ENCODE measurements around the gene SORCS2. TPM values are rescaled to one million over a fixed set of nuclear protein-coding genes. Genes with fewer than 3 reads are reported as not detected.

Gene SORCS2
- total RNA-seq, 1 donor from 2014 or later: 1.7 TPM

DNA sequence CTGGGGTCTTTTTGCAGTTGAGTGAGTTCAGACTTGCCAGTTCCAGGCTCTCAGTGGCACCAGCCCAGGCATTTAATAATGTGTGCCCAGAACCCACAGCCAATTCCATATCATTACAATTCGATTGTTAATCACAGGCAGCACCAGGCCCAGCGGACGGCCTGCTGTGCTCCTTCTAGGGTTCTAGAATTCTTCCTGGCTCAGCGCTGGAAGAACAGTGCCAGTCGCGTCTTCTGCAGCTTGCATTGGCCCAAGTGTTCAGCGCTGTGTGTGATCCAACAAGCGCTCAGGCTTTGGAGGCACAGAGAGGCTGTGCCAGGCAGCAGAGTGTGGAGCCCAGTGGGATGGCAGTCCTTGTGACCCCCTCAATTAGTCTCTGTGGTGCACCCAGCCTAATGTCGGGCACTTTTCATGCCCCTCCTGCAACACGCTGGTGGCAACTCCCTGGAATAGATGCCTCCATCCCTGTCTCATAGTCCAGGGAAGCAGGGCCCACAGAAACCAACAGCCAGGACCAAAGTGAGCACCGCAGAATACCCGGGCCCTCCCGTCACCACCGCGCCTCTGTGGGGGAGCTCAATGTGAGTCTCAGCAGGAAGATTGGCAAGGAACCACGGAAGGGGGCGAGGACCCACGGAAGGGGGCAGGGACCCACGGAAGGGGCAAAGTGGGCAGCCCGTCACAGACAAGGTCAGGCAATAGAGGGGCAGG is 554.2 kb downstream of the SORCS2 start:
- DNase-seq (ENCODE audit: low spot score): no peak

DNA sequence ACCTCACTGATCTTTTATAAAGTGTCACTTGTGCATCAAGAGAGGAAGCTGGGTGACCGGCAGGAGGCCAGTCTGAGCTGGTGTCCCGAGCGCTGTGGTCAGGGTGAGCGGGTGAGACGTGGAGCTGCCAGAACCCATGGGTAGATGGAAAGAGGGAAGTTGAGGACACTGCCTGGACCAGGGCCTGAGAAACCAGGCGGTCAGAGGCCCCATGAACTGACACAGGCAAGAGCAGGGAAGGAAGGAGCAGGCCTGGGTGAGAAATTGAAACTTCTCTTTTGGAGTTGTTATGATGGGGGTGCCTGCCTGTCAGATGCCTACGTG is 554.7 kb downstream of the SORCS2 start:
- peak; percentile 35 for DNase-seq (ENCODE audit: low spot score)

DNA sequence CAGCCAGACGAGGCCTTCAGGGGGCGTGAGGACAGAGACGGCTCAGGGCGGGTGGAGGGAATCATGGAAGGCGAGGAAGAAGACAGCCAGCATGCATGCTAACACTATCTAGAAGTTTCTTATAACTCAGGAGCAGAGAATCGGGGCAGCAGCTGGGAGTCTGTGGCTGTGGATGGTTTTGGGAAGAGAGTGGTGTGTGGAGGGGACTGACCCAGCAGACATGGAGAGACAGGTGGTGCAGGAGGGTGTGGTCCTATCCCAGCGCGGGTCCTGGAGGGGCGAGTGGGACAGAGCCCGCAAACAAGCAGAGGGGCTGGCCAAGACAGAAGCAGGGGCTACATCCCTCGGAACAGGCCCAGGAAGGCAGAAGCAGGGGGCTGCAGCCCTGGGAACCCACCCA is 555.2 kb downstream of the SORCS2 start:
- DNase-seq (ENCODE audit: low spot score): no peak

DNA sequence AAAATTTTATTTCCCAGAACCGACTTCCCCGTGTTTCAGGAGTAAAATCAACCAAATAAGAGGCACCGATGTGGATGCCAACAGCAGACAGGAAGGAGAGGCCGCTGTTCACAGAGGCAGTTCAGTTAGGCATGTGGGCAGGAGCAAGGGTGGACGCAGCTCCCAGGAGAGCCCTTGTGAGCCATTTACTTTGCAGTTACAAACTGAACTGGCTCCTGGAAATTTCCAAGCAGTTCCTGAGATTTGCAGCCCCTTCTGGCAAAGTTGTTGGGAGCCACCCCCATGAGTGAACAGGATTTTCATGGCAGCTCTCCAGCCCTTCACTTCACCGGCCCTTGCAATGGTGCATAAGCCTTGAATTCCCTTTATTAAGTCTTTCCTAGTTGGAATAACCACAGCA is 558.2 kb downstream of the SORCS2 start:
- no peak for DNase-seq (ENCODE audit: low spot score)

GRCh38 chr4:7750972-7751371 is 558.6 kb downstream of the SORCS2 start:
- DNase-seq (ENCODE audit: low spot score): no peak

DNA sequence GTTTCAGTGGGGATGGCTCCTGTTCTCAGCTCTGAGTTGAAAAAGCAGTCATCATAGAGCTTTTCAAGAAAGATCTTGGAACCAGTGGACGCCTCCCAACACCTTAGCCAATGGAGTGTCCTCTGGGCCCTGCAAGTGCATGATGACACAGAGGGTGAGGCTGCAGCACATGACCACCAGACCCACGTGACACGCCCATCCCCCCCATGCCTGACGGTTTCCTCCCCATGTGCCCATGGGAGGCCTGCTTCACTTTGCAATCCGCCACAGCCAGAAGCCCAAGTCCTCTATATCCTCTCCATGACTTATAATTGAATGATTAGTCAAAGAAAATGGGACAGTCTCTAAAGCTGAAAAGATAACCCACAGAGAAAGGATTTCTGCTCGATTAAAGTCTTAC is 560.3 kb downstream of the SORCS2 start:
- DNase-seq (ENCODE audit: low spot score): no peak

DNA sequence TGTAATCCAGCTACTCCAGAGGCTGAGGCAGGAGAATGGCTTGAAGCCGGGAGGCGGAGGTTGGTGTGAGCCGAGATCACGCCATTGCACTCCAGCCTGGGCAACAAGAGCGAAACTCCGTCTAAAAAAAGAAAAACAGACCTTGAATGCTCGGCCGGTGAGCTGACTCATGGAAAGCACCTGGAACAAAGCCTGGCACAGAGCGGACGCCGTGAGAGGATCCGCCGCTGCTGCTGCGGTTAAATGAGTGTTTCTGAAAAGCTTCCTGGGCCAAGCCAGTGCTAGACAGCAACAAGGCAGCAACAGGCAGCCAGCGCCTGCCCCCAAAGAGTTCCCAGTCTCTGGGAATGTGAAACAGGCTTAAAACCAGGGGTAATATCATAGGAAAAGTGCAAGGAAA is 560.9 kb downstream of the SORCS2 start:
- no peak for DNase-seq (ENCODE audit: low spot score)

DNA sequence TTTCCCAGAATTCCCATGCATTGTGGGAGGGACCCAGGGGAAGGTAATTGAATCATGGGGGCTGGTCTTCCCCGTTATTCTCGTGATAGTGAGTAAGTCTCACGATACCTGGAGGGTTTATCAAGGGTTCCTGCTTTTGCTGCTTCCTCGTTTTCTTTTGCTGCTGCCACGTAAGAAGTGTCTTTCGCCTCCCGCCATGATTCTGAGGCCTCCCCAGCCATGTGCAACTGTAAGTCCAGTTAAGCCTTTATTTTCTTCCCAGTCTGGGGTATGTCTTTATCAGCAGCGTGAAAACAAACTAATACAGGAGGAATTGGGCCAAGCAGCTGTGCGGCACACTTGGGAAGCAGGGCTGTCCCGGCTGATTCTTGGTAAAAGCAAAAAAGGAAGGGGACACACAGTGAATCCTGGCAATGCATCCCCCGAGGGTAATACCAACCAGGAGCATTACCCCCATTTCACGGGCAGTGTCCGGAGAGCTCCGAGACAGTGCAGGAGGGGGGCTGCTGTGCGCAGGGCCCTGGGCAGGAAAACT is 561.7 kb downstream of the SORCS2 start:
- no peak for DNase-seq (ENCODE audit: low spot score)

- no peak for DNase-seq (ENCODE audit: low spot score)
These were observed 562.4 kb downstream of the SORCS2 start for GRCh38 chr4:7754565-7755262.

DNA sequence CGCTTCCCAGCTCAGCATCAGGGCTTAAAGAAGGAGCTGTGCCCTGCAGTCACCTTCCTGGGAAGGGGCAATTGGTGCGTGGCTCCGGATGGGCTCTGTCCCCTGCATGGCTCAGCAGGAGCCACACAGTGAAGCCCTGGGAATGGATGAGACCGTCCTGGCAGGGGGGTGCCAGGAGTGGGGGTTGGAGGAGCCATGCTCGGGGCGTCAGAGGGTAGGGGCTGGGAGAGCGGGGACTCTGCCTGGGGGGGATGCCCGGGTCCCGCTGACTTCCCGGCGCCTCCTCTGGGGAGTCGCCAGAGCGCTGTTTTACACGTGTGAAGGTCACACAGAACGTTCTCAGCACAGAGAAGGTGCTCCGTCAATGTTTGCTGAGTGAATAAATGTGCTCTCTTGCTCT is 563.2 kb downstream of the SORCS2 start:
- no peak for DNase-seq (ENCODE audit: low spot score)

DNA sequence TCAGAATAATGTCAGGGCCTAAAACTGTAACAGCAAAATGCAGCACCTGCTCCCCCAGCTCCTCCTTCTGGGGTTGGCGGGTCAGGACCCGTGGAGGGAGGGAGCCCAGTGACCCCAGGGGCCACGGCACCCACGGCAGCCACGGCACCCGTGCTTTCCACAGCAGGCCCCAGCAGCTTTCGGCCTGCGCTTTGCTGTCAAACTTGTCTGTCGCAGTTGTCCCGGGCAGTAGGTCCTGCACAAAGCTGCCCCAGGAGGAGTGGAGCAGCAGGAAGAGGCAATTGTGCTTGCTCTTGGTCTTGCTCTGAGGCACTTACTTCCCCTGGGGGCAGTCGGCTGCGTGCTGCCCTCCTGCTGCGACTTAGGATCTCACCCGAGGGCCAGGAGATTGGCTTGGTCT is 563.7 kb downstream of the SORCS2 start:
- no peak for DNase-seq (ENCODE audit: low spot score)

GRCh38 chr4:7756561-7757355 is 564.4 kb downstream of the SORCS2 start:
- no peak for DNase-seq (ENCODE audit: low spot score)

- DNase-seq (ENCODE audit: low spot score): no peak
These were observed 565.4 kb downstream of the SORCS2 start for GRCh38 chr4:7757501-7758471.

- DNase-seq (ENCODE audit: low spot score): no peak
These were observed 566.1 kb downstream of the SORCS2 start for GRCh38 chr4:7758476-7758875.

- no peak for DNase-seq (ENCODE audit: low spot score)
These were observed 566.9 kb downstream of the SORCS2 start for GRCh38 chr4:7759216-7759615.

DNA sequence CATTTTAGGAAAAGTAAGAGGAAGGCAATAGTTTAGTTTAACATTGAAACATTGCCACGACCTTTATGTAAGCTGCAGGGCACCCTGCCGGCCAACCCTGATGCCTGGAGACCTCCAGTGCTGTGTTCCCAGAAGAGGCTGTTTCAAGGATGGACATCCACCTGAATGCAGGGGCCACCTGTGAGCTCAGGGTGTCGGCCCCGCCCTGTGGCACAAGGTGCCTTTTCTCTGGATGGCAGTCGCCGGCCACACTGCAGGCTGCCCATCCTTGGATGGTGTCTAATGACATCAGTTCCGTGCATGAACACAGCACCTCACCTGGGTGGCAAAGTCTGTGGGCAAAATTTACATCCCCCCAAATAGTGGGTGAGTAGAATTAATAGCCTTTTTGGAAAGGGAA is 567.3 kb downstream of the SORCS2 start:
- DNase-seq (ENCODE audit: low spot score): no peak

DNA sequence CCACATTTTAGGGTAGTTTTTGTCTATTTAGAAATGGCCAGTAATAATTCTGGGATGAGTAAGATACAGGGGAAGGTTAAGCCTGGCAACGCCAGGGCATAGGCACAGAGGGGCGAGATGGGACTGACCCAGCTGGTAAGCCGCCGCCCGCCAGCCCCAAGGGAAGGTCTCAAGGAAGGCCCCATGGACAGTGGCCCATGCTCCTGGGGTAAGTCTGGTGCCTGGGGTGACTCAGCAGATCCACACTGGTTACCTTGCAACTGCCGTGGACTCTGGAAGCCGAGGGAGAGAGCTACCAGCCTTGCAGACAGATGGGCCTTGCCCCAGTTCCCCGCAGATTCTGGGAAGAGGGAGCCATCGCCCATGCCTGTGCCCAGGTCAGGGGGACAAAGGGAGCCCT is 567.9 kb downstream of the SORCS2 start:
- no peak for DNase-seq (ENCODE audit: low spot score)

DNA sequence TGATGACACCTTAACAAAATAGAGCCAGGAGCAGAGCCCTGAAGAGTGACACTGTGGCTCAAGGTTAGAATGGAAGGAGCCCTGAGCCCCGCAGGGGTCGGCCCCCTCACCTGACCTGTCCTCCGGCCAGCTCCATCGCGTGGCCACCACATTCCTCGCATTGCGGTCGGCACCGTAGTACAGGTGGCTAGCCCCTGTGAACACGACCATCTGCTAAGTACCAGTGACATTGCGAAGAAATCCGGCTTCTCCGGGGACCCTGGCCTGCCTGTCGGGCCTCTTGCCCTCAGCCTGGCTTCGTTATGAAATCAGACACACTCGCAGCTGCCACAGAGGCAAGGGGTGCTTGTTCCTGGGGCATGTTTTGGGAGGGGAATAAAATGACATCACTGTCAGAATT is 568.4 kb downstream of the SORCS2 start:
- no peak for DNase-seq (ENCODE audit: low spot score)

DNA sequence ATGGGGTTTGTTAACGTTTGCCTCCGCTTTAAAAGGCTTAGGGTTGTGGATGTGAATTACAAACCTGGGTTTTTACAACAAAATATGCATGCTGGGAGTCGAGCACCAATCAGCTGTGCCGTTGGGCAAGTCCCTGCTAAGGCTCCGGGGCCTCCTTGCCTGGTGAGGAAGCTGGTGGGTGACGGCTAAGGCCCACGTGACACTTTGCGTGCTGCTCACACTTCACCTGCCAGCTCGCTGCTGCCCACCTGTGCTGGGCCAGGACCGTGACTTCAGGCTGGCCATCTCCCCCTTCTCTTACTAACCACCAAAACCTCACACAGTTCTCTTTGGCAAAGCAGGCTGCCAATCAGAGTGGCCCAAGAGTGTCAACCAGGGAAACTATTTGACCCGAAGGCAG is 569.0 kb downstream of the SORCS2 start:
- no peak for DNase-seq (ENCODE audit: low spot score)

GRCh38 chr4:7761720-7762119 is 569.4 kb downstream of the SORCS2 start:
- peak; percentile 53 for DNase-seq (ENCODE audit: low spot score)

DNA sequence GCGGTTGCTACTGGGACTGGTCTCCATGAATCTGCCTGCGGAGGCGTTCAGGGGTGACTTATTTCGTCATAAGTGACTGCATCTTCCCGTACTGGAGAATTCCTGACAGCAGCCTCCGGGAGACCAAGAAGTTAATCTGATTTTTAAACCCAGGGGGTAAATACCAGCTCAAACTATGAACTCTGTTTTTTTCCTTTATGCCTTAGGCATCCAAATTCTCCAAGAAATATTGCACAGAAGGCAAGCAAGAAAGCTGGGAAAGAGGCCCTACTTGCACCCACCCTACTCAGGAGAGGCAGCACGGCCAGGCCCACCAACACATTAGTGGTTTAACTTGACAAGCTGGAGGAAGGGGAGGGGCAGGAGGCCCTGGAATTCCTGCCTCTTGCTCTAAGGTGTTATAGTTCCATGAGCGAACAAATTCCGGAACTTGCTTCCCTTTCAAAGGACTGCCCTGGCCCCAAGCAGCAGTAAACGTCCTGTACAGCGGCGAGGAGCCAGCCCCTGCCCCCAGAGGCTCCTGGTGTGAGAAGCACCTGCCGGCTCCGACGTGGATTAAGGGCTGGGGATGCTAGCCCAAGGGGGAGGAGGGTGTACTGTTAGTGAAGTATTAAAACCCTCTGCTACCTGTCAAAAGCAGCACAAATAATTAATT is 570.2 kb downstream of the SORCS2 start:
- no peak for DNase-seq (ENCODE audit: low spot score)

Data from mucosa of gallbladder (tissue), 1 donor.